ENCODE results near the gene PRKG1.
"Not testable (repeated sequence)": the region's sequence is repeated elsewhere in the genome, so short reads cannot be mapped to it uniquely, and the experiment has no call there.

Gene PRKG1

DNA sequence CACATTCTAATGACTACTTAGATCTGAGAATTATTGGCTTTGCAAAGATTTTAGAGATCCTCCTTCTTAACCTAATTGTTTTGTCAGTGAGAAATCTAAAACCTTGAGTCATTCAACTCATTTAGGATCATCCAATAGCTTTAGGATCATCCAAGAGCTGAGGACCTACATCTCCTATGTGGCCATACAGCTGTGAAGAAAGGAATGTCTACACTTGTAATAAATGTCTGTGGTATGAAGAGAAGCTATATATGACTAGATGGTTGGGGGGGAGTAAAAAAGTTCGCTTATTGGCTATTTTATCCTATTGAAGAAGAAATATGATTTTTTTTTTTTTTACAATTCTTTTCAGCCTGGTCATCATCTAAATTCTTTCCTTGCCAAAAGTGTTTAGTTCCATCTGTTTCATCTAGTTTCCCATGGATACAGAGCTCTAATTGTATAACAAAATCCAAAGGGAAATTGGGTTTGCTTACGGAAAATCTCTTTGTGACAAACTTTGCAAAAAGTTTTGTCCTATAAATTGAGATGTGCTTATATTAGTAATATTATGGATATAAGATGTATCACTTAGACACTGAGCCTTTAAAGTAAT, 196.7 kb downstream of the PRKG1 start:
- DNase-seq (ENCODE audit: low spot score): no peak

DNA sequence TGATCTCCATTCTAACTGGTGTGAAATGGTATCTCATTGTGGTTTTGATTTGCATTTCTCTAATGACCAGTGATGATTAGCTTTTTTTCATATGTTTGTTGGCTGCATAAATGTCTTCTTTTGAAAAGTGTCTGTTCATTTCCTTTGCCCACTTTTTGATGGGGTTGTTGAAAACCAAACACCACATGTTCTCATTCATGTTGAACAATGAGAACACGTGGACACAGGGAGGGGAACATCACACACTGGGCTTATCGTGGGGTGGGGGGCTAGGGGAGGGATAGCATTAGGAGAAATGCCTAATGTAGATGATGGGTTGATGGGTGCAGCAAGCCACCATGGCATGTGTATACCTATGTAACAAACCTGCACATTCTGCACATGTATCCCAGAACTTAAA, 197.8 kb downstream of the PRKG1 start:
- DNase-seq (ENCODE audit: low spot score): not testable (repeated sequence)

- no peak for DNase-seq (ENCODE audit: low spot score)
Observed at GRCh38 chr10:51272555-51272954, 198.3 kb downstream of the PRKG1 start.

GRCh38 chr10:51273574-51273973, 199.3 kb downstream of the PRKG1 start:
- no peak for DNase-seq (ENCODE audit: low spot score)

DNA sequence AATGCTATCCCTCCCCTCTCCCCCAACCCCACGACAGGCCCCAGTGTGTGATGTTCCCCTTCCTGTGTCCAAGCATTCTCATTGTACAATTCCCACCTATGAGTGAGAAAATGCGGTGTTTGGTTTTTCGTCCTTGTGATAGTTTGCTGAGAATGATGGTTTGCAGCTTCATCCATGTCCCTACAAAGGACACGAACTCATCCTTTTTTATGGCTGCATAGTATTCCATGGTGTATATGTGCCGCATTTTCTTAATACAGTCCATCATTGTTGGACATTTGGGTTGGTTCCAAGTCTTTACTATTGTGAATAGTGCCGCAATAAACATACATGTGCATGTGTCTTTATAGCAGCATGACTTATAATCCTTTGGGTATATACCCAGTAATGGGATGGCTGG, 201.8 kb downstream of the PRKG1 start:
- DNase-seq (ENCODE audit: low spot score): not testable (repeated sequence)

GRCh38 chr10:51281387-51281786, 207.1 kb downstream of the PRKG1 start:
- not testable (repeated sequence) for DNase-seq (ENCODE audit: low spot score)

DNA sequence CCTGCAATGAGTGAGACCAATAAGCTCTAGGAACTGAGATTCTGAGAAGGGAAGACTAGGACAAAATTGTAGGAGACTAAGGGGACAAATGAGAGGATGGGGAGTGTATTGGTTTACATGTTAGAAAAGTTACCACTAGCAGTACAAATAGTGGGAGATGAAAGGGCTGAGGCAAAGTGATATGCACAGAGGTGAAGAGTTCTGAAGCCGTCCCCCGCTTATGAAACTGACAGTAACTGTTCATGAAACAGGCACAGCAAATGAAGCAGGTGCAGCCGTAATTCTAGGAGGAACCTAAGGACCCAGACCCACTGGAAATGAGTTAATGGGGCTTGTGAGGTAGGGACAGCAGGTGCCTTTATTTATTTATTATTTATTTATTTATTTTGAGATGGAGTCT, 211.3 kb downstream of the PRKG1 start:
- no peak for DNase-seq (ENCODE audit: low spot score)

DNA sequence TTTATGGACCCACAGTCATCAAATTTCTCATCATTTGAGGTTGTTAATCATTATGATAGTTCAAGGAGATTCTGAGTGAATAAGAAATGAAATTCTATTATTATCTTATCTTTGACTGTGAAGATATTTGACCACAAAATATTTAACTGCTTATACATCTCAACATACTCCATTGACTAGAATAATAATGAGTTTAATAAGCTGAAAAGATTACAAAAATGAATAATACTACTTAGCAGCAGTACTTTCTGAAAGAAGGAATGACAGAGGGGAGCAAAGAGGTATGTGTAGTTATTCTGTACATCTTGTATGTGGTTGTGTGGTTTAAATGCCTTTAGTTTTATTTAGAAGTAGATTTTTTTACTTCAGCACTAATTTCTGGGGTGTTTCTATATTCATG, 214.2 kb downstream of the PRKG1 start:
- DNase-seq (ENCODE audit: low spot score): no peak

GRCh38 chr10:51289519-51289918, 215.2 kb downstream of the PRKG1 start:
- no peak for DNase-seq (ENCODE audit: low spot score)

GRCh38 chr10:51291961-51292360, 217.7 kb downstream of the PRKG1 start:
- no peak for DNase-seq (ENCODE audit: low spot score)

- no peak for DNase-seq (ENCODE audit: low spot score)
Observed at GRCh38 chr10:51297438-51297837, 223.2 kb downstream of the PRKG1 start.

GRCh38 chr10:51300617-51301304, 226.5 kb downstream of the PRKG1 start:
- no peak for DNase-seq (ENCODE audit: low spot score)

DNA sequence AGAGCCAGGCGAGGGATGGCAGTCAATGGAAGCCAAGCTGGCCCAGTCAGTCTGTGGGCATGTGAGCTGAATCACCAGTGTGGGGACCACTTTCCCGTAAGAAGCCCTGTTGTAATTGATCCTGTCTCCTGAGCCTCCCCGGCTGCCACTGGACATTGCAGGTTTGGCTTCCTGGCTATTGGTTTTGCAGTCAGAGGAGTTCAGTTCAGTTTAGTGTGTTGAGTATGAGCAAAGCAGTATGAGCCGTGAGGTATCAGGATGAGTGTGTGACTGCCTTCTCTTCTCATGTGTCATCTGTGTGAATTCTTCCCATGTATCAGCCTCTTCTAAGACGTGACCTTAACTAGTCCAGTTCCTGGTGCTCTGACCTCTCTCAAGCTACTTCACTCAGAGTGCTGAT, 227.4 kb downstream of the PRKG1 start:
- no peak for DNase-seq (ENCODE audit: low spot score)

GRCh38 chr10:51302316-51302715, 228.0 kb downstream of the PRKG1 start:
- no peak for DNase-seq (ENCODE audit: low spot score)

GRCh38 chr10:51308116-51308515, 233.8 kb downstream of the PRKG1 start:
- no peak for DNase-seq (ENCODE audit: low spot score)

GRCh38 chr10:51311228-51311627, 236.9 kb downstream of the PRKG1 start:
- no peak for DNase-seq (ENCODE audit: low spot score)

- no peak for DNase-seq (ENCODE audit: low spot score)
Observed at GRCh38 chr10:51312817-51313216, 238.5 kb downstream of the PRKG1 start.

- DNase-seq (ENCODE audit: low spot score): no peak
Observed at GRCh38 chr10:51313251-51313650, 239.0 kb downstream of the PRKG1 start.

- no peak for DNase-seq (ENCODE audit: low spot score)
Observed at GRCh38 chr10:51313773-51314478, 239.6 kb downstream of the PRKG1 start.

- DNase-seq (ENCODE audit: low spot score): no peak
Observed at GRCh38 chr10:51314481-51314880, 240.2 kb downstream of the PRKG1 start.

DNA sequence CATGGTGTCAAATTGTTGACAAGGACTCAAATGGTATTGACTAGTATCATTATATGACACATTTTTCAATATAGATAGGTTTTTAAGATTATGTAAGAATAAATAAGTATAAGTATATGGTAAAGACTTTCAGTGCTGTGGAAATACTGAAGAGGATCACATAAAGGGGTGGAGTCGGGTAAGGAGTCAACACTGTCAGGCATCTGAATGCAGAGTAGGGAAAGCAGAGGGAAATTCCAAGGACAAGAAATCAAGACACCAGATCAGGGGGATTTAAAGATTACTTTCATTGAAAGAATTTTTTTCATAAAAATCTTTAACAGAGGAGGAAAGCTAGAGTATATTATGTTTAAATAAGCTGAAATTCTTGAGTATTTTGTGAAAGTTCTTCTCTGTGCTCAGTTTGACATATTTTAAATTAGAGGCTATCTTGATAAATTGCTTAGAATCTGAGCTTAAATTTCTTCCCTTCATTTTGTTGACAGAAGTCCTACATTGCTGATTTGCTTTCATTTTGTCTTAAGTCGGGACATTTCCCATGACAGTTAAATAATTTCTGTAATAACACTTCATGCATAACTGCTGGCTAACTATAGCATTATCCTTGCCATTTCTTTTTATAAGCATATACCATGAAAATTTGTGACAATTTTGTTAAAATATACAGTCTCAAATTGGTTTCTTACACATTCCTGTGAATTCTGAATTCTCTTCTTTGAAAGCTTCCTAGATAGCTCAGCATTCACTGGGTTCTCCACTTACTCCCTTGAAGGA, 244.3 kb downstream of the PRKG1 start:
- DNase-seq (ENCODE audit: low spot score): no peak

- no peak for DNase-seq (ENCODE audit: low spot score)
Observed at GRCh38 chr10:51319173-51319435, 244.8 kb downstream of the PRKG1 start.

- no peak for DNase-seq (ENCODE audit: low spot score)
Observed at GRCh38 chr10:51321300-51321699, 247.0 kb downstream of the PRKG1 start.
